Mesodermal cell (in vitro differentiated cells): Measurements from ENCODE around the gene FCRL6.
A peak's percentile ranks its signal among the peaks of the same experiment; 100 is the strongest.

Experiments
- H3K27ac ChIP-seq: 2 replicates; pipeline ENCODE4 v1.7.0; 2013; ENCODE audit warnings: mild to moderate bottlenecking, low read depth, low read length, moderate library complexity; ENCODE audit not compliant: severe bottlenecking
- H3K36me3 ChIP-seq: 2 replicates; pipeline ENCODE4 v1.7.1; 2013; ENCODE audit warnings: mild to moderate bottlenecking, low read length, moderate library complexity; ENCODE audit not compliant: control insufficient read depth, insufficient read depth
- H3K4me1 ChIP-seq: one replicate; pipeline ENCODE4 v1.7.1; 2013; ENCODE audit warnings: mild to moderate bottlenecking, low read length; ENCODE audit not compliant: insufficient read depth, control insufficient read depth, poor library complexity, severe bottlenecking
- H3K4me3 ChIP-seq: 2 replicates; pipeline ENCODE4 v1.7.0; 2013; ENCODE audit warnings: low read length, control low read depth, mild to moderate bottlenecking; ENCODE audit not compliant: insufficient read depth, poor library complexity, severe bottlenecking; ENCODE audit errors: extremely low read depth
- H3K9me3 ChIP-seq: 2 replicates; pipeline ENCODE4 v1.7.1; 2013; ENCODE audit warnings: mild to moderate bottlenecking, low read length, moderate library complexity; ENCODE audit not compliant: control insufficient read depth
- WGBS, 2 experiments: methylation state at CpG; one replicate each; pipeline ENCODE4 v1.1.5; 2013; ENCODE audit warnings: missing lambda C conversion rate in 2 of 2; ENCODE audit not compliant: insufficient coverage in 2 of 2; 5-methylcytosine and 5-hydroxymethylcytosine counted together

The FCRL6 gene

GRCh38 chr1:159851407-159851806 lies 49.2 kb downstream of the FCRL6 start:
- no peak overlapping the region for H3K27ac ChIP-seq
- H3K4me1 ChIP-seq, result peaks cover 44% of the 10 kb centered on the region
- no peaks in the 10 kb centered on the region for H3K36me3 ChIP-seq
- H3K4me3 ChIP-seq, result no peak overlapping the region
- 67 to 80% methylated on average over 1 of the region's 1 CpG for WGBS, 2 experiments
- H3K9me3 ChIP-seq, result no peaks in the 10 kb centered on the region

- Histone ChIP-seq H3K4me3 (peak overlapping the region; percentile 37), H3K27ac (no peak overlapping the region), H3K4me1 (peaks cover 38% of the 10 kb centered on the region), H3K9me3 (no peaks in the 10 kb centered on the region), H3K36me3 (no peaks in the 10 kb centered on the region)
- no CpG with 5 or more reads among the region's 6 CpGs for WGBS, 2 experiments
These were observed 51.4 kb downstream of the FCRL6 start for GRCh38 chr1:159853417-159854115.

GRCh38 chr1:159854116-159854692 lies 52.0 kb downstream of the FCRL6 start:
- Histone ChIP-seq H3K4me3 (peak overlapping the region; percentile 37), H3K27ac (no peak overlapping the region)
- 0% methylated on average over 18 to 26 of the region's 31 CpGs for WGBS, 2 experiments

GRCh38 chr1:159854693-159855192 lies 52.6 kb downstream of the FCRL6 start:
- Histone ChIP-seq H3K9me3 (no peaks in the 10 kb centered on the region), H3K4me1 (peaks cover 33% of the 10 kb centered on the region), H3K4me3 (peak overlapping the region; percentile 37), H3K27ac (no peak overlapping the region), H3K36me3 (no peaks in the 10 kb centered on the region)
- WGBS, 2 experiments, result 4% methylated on average over 56 to 58 of the region's 59 CpGs

More at GRCh38 chr1:159854116-159854692, 52.0 kb downstream of the FCRL6 start:
- Histone ChIP-seq H3K9me3 (no peaks in the 10 kb centered on the region), H3K36me3 (no peaks in the 10 kb centered on the region), H3K4me1 (peaks cover 35% of the 10 kb centered on the region)

GRCh38 chr1:159855709-159856108 lies 53.5 kb downstream of the FCRL6 start:
- H3K36me3 ChIP-seq, result no peaks in the 10 kb centered on the region
- WGBS, 2 experiments, result 94 to 96% methylated on average over 28 to 34 of the region's 34 CpGs
- H3K4me3 ChIP-seq, result no peak overlapping the region
- H3K9me3 ChIP-seq, result no peaks in the 10 kb centered on the region
- H3K27ac ChIP-seq, result no peak overlapping the region
- H3K4me1 ChIP-seq, result peaks cover 28% of the 10 kb centered on the region

- H3K27ac ChIP-seq, result no peak overlapping the region
- H3K4me1 ChIP-seq, result peaks cover 25% of the 10 kb centered on the region
- no peaks in the 10 kb centered on the region for H3K9me3 ChIP-seq
- no CpG with 5 or more reads among the region's 1 CpG for WGBS, 2 experiments
- H3K4me3 ChIP-seq, result no peak overlapping the region
- H3K36me3 ChIP-seq, result no peaks in the 10 kb centered on the region
These were observed 54.4 kb downstream of the FCRL6 start for GRCh38 chr1:159856576-159856975.

- H3K27ac ChIP-seq, result no peak overlapping the region
- H3K4me3 ChIP-seq, result no peak overlapping the region
- 88 to 95% methylated on average over 5 to 6 of the region's 6 CpGs for WGBS, 2 experiments
- peaks cover 20% of the 10 kb centered on the region for H3K4me1 ChIP-seq
- H3K36me3 ChIP-seq, result no peaks in the 10 kb centered on the region
- no peaks in the 10 kb centered on the region for H3K9me3 ChIP-seq
These were observed 55.7 kb downstream of the FCRL6 start for GRCh38 chr1:159857889-159858288.

- WGBS, 2 experiments, result 88 to 95% methylated on average over 5 to 7 of the region's 7 CpGs
- Histone ChIP-seq H3K9me3 (no peaks in the 10 kb centered on the region), H3K36me3 (no peaks in the 10 kb centered on the region), H3K4me3 (no peak overlapping the region), H3K27ac (no peak overlapping the region), H3K4me1 (peaks cover 7% of the 10 kb centered on the region)
These were observed 57.7 kb downstream of the FCRL6 start for GRCh38 chr1:159859767-159860322.

- H3K4me3 ChIP-seq, result no peak overlapping the region
- no peaks in the 10 kb centered on the region for H3K9me3 ChIP-seq
- H3K4me1 ChIP-seq, result peaks cover 7% of the 10 kb centered on the region
- no peaks in the 10 kb centered on the region for H3K36me3 ChIP-seq
- H3K27ac ChIP-seq, result no peak overlapping the region
- 51 to 85% methylated on average over 2 of the region's 3 CpGs for WGBS, 2 experiments
These were observed 58.3 kb downstream of the FCRL6 start for GRCh38 chr1:159860456-159860855.

- Histone ChIP-seq H3K36me3 (no peaks in the 10 kb centered on the region), H3K9me3 (no peaks in the 10 kb centered on the region), H3K4me3 (no peak overlapping the region), H3K27ac (no peak overlapping the region), H3K4me1 (peaks cover 13% of the 10 kb centered on the region)
- WGBS, 2 experiments, result 48 to 76% methylated on average over 3 to 5 of the region's 8 CpGs
These were observed 59.1 kb downstream of the FCRL6 start for GRCh38 chr1:159861218-159861617.

- H3K4me3 ChIP-seq, result no peak overlapping the region
- H3K27ac ChIP-seq, result no peak overlapping the region
- no peaks in the 10 kb centered on the region for H3K36me3 ChIP-seq
- 73 to 83% methylated on average over 4 to 5 of the region's 5 CpGs for WGBS, 2 experiments
- peaks cover 14% of the 10 kb centered on the region for H3K4me1 ChIP-seq
- no peaks in the 10 kb centered on the region for H3K9me3 ChIP-seq
These were observed 59.9 kb downstream of the FCRL6 start for GRCh38 chr1:159862031-159862430.
